H4 (cell line): Measurements from ENCODE around the gene TSC2. TPM values are rescaled to one million over a fixed set of nuclear protein-coding genes. Genes with fewer than 3 reads are reported as not detected.

ENCODE experiments used
- DNase-seq: peaks from one replicate; pipeline ENCODE4 v3.0.0-alpha.2; 2015; ENCODE audit warnings: low spot score
- total RNA-seq: library from RNA; depleted of rRNA; stranded (reverse); fragments of >200 nt; shearing (Covaris generic); gene quantifications from 2 replicates; pipeline ENCODE4 v1.2.3, GENCODE V29; 2014

Gene TSC2
- total RNA-seq, 1 experiment from 2014 or later, result 15.6 TPM

DNA sequence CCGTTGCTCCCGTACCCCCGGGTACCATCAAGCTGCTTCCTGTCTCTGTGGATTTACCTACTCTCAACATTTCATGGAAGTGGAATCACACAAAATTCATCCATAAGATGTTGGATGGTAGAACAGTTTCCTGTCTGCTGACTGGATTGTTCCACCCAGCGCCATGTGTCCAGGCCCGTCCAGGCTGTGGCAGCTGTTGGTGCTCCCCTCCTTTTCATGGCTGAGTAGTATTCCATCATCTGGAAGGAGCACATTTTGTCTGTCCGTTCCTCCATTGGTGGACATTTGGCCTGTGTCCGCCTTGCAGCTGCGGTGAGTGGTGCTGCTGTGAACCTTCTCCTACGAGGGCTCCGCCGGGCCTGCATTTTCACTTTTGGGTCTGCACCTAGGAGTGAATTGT lies 18.4 kb downstream of the TSC2 start:
- no peak for DNase-seq

DNA sequence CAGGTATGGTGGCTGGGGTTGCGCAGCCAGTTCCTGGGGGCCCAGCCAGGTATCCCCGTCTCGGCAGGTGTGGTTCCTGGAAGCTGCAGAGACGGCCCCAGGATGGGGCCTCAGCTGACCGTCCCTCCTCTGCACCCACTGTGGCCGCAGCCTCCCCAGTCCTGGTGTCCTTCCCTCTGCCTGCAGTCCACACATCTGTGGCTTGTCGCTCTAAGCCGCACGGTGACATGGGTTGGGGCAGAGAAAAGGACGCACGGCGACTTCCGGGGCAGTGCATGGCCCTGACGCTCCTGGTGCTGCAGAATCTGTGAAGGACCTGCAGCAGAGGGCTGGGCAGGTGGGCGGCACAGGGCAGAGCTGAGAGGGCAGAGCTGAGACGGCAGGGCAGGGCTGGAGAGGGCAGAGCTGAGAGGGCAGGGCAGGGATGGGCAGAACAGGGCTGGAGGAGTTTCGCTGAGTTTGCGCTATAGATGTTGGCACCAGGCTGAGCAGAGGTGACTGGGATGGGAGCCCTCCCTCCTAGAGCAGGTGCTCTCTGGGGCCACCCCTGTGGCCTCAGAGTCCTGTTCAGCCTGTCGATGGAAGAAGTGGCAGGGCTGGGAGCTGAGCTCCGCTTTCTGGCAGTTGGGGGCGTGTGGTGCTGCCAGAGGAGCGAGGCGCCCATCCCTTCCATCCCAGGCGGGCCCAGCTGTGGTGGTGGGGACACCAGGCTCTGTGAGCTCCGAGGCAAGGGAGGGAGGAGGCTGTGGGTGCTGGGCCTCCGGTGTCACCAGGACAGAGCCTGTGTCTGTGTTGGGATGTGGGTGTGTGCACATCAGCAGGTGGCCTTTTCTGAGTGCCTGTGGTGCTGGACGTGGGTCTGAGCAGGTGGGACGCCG lies 23.0 kb downstream of the TSC2 start:
- DNase-seq, result no peak

DNA sequence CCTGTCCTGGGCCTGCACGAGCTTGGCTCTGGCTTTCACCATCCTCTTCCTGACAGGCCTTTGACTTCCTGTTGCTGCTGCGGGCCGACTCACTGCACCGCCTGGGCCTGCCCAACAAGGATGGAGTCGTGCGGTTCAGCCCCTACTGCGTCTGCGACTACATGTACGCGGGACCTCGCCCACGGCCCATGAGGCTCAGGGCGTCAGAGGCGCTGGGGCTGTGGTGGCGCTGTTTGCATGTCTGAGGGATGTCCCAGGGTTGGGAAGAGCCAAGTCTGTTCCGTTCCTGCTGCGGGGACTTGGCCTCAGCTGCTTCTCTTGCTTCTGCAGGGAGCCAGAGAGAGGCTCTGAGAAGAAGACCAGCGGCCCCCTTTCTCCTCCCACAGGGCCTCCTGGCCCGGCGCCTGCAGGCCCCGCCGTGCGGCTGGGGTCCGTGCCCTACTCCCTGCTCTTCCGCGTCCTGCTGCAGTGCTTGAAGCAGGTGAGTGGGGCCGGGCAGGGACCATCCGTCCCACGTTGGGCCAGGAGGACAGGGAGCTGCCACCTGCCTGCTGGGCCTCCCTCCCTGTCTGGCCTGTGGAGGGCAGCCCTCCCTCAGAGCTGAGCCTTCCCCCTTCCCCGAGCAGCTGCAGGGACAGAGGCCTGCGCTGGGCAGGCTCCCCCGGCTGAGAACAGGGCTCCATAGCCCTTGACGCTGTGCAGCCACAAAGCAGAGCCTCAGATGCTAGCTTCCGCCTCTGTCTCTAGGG lies 23.8 kb downstream of the TSC2 start:
- DNase-seq, result no peak

DNA sequence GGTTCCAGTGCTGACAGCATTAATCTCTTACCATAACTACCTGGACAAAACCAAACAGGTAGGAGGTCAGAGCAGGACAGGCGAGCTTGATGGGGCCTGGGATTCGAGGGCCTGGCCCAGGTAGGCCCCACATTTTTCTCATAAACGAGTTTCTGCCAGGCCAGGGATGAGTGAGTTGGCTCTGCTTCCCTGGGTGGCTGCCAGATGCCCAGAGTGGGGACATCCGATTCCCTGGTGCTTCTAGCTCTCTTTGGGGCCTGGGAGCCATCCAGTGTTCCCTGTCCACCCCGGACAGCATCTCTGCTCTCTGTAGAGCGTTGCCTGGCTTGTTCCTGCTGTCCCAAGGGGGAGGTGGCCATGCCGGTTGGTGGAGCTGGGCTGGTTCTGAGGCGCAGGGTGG lies 25.1 kb downstream of the TSC2 start:
- DNase-seq, result no peak

DNA sequence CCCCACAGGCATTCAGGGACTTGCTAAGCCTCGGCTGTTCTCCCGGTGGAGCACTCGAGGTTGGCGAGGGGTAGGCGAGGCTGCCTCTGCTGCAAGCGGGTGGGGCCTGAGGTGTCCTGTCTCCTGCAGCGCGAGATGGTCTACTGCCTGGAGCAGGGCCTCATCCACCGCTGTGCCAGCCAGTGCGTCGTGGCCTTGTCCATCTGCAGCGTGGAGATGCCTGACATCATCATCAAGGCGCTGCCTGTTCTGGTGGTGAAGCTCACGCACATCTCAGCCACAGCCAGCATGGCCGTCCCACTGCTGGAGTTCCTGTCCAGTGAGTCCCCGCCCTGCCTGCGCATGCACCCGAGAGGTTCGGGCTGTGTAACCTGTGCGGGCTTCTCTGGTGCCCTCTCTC lies 26.3 kb downstream of the TSC2 start:
- DNase-seq, result no peak

DNA sequence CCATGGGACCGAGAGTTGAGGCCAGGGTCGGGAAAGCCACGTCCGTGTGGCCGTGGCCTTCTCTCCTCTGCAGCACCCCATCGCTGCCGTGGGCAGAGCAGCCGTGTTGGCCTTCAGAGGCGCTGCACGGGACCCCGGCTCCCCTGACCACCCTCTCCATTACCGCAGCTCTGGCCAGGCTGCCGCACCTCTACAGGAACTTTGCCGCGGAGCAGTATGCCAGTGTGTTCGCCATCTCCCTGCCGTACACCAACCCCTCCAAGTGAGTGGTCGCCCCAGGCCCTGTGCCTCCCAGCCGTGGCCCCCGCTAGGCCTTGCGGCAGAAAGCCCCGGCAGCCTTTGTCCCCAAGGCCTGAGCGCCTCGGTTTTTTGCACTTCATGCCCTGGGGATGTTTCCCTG lies 27.8 kb downstream of the TSC2 start:
- no peak for DNase-seq

DNA sequence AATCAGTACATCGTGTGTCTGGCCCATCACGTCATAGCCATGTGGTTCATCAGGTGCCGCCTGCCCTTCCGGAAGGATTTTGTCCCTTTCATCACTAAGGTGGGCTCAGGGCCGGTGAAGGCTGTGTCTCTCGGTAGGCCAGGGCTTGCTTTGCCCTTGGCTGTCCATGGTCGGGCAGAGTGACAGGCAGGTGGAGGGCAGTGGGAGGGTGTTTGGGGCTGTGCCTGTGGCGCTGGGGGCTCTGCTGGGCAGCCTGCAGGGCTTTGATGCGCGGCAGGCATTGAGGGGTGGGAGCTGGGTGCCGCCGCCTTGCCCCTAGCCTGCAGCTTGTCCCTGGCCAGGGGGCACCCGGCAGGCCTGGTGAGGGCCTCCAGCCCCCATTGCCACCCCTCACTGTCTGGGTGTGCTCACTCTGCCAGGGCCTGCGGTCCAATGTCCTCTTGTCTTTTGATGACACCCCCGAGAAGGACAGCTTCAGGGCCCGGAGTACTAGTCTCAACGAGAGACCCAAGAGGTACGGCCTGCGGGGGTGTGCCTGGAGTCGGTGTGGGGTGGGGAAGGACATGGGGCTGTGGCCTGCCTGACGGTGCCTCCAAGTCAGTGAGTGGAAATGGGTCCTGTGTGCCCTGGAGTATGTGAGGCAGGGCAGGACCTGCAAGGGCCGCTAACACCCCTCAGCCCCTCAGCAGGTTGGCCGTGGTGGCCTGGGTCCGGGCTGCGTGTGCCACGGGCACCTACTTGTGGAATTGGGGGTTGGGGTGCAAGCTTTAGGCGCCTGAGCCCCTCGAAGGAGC lies 28.5 kb downstream of the TSC2 start:
- no peak for DNase-seq

DNA sequence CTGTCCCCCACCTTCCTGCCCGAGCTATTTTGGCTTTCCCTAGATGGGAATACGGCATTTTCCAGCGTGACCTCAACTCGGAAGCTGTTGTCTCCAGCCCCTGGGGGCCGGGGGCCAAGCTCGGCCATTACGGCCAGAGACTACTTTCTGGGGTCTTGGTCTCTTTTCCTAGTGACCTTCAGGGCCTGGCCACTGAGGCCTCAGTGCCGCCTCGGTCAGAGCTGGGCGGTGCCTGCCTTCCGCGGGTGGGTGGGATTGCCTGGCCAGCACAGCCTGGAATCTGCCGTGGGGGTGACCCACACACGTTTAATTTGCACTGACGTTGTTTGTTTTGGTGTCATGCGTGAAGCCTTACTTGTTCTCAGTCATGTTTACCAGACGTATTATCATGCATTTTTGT lies 29.2 kb downstream of the TSC2 start:
- no peak for DNase-seq

DNA sequence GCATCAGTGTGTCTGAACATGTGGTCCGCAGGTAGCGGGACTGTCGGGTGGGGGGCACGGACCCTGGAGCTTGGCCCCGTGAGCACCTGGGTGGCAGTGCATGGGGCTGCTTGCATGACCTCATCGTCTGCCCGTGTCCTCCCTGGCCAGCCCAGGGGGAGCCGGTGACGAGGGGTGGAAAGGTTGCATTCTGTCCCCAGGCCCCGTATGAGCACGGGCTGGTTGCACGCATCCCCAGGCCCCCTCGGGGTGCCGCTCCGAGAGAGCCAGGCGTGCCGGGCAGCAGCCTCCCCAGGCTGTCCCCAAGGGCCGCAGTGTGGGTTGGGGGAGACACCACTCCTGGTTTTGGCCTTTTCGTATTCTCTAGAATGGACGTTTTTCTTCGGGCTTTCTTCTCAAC lies 29.9 kb downstream of the TSC2 start:
- no peak for DNase-seq

DNA sequence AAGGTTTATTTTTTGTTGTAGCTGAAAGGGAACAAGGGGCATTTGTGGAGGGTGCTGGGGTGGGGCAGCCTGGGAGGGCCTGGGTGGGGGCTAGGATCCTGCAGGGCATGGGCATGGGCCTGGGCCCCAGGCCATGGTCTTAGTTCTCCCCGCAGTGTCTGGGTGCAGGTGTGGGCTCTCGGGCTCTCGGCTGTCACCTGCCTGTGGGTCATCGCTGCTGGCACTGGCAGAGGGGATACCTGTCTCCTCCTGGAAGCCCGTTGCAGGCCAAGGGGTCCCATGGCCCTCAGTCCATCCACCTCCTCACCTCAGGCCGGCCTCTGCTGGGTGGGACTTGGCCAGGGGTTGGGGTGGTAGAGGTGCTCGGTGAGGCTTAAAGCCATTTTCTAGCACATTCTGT lies 30.3 kb downstream of the TSC2 start:
- DNase-seq, result no peak

DNA sequence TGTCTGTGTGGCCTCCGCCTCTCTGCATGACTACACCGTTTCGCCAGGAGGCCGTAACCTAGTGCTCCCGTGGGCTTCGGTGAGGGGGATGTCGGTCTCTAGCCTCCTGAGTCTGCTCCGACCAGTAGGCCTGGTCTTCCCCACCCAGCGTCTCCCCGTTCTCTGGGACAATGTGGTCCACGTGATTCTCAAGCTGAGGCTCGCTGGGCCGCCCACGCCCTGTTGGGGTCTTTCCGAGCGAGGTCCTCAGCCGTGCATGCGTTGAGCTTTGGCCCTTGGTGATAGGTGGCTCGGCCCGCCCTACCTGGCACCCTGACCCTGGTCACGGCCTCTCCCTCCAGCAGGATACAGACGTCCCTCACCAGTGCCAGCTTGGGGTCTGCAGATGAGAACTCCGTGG lies 30.9 kb downstream of the TSC2 start:
- no peak for DNase-seq

DNA sequence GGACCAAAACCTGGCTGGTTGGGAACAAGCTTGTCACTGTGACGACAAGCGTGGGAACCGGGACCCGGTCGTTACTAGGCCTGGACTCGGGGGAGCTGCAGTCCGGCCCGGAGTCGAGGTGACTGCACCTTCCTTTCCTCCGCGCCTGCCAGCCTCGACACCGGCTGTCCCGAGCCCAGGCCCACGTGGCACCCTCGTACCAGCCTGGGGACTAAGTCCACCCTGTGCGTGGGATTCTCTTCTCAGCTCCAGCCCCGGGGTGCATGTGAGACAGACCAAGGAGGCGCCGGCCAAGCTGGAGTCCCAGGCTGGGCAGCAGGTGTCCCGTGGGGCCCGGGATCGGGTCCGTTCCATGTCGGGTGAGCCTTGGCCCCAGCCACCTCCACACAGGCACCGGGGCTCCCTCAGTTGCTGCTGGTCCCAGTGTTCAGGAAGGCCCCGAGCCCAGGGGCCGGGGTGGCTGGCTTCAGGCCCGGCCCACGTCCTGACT lies 31.6 kb downstream of the TSC2 start:
- DNase-seq, result no peak

DNA sequence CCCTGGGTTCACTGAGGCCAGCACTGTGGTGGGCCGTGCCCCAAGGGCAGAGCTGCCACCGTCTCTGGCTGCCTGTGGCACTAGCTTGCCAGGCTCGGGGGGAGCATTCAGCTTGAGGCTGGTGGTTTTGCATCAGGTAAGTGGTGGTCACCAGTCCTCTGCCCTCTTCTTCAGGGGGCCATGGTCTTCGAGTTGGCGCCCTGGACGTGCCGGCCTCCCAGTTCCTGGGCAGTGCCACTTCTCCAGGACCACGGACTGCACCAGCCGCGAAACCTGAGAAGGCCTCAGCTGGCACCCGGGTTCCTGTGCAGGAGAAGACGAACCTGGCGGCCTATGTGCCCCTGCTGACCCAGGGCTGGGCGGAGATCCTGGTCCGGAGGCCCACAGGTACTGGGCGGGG lies 32.2 kb downstream of the TSC2 start:
- DNase-seq, result no peak

DNA sequence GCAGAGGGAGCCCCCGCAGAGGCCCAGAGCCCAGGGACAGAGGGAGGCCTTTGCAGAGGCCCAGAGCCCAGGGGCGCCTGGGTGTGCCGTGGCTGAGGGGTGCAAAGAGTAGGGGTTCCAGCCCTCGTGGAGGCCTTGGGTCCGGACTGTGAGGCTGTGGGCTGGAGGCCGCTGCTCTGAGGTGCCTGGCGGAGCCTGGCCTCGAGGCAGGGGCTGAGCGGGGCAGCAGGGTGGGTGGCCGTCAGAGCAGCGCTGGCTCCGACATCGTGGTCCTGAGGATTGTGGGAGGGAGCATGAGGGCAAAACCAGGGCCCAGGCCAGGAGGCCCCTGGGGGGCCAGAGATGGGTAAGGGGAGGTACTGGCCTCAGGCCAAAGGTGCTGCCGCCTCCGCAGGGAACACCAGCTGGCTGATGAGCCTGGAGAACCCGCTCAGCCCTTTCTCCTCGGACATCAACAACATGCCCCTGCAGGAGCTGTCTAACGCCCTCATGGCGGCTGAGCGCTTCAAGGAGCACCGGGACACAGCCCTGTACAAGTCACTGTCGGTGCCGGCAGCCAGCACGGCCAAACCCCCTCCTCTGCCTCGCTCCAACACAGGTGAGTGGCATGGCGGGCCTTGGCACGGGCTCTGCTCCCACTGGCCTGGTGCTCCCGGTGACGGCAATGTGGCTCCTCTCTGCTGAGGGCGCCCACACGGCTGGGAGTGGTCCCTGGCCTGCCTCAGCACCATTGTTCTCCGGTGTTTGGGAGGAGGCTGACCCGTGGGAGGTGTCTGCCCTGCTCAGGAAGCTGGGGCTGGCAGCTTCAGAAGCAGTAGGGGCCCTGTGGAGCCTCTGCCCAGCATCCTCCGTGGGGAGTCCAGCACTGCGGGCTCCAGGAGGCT lies 33.7 kb downstream of the TSC2 start:
- DNase-seq, result no peak

DNA sequence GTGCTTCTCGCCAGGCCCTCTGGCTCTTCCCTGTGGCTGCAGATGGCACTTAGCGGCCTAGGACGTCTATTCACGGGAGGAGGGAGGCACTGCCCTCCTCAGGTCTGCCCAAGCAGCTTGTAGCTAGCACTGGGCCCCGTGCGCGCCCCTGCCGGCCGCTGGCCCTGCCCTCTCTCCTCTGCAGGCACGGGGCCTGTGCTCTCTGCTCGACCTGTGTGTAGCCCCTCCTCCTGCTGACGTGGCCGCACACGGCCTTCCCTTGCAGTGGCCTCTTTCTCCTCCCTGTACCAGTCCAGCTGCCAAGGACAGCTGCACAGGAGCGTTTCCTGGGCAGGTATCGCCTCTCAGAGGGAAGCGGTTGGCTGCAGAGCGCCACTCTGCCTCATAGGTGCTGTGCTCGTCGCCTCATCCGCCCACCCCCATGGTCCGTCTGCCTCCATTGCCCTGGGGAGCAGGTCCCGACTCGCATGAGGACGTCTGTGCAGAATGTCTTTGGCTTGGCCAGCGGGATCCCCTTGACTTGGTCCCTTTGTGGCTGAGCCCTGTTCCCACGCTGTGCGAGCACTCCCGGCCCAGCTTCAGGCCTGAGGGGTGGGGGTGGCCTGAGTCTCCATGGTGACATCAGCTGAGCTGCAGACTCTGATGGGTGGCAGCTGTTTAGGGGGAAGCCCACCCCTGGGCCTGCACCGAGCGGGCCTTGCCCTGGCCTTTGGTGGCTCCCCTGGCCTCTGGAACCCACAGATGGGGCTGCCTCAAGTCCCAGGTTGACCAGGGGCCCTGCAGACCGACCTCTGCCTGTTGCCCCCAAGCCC lies 34.6 kb downstream of the TSC2 start:
- DNase-seq, result no peak

DNA sequence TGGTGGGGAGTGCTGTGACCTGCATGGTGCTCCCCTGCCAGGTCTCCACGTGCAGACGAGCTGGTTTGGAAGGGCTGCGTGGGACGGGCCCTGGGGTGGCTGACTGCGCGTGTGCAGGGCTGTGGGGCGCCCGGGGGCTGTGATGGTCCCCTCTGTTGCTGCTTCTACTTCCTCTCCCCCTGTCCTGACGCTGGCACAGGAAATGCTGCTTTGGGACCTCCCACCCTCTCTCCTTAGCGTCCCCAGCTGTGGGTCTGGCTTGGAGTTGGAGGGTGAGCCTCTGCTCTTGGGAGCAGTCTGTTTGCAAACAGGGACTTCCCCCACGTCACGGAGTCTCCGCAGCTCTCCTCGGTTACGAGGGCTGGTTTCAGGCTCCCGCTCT lies 35.2 kb downstream of the TSC2 start:
- no peak for DNase-seq

DNA sequence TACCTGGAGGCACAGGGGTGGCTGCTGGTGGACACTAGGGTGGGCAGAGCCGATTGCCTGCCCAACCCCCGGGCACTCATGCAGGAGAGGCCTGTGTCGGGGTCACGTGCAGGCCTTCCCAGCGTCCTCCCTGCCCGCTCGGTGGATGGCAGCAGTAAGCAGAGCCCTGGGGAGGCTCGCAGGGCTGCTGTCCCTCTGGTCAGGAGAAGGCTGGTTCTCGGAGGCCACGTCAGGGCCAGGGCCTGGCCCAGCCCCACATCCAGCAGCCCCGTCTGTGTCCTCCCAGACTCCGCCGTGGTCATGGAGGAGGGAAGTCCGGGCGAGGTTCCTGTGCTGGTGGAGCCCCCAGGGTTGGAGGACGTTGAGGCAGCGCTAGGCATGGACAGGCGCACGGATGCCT lies 35.6 kb downstream of the TSC2 start:
- DNase-seq, result no peak

DNA sequence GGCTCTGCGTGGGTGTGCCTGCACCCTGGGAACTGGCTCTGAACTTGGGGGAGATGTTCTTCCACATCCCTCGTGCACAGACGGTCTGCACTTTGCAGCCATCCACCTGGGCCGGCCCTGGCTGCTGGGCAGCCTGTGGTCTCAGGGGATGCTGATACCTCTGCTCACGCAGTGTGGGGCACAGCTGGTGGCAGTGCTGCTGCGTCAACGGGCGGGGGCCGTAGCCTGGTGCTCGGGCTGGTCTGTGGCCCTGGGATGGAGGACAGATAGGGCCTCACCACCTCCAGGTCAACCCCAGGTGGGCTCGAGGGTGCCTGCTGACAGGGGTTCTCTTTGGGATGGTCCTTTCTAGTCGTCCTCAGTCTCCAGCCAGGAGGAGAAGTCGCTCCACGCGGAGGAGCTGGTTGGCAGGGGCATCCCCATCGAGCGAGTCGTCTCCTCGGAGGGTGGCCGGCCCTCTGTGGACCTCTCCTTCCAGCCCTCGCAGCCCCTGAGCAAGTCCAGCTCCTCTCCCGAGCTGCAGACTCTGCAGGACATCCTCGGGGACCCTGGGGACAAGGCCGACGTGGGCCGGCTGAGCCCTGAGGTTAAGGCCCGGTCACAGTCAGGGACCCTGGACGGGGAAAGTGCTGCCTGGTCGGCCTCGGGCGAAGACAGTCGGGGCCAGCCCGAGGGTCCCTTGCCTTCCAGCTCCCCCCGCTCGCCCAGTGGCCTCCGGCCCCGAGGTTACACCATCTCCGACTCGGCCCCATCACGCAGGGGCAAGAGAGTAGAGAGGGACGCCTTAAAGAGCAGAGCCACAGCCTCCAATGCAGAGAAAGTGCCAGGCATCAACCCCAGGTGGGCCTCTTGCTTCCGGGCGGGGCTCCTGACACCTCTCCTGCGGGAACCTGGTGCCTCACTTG lies 36.3 kb downstream of the TSC2 start:
- no peak for DNase-seq

DNA sequence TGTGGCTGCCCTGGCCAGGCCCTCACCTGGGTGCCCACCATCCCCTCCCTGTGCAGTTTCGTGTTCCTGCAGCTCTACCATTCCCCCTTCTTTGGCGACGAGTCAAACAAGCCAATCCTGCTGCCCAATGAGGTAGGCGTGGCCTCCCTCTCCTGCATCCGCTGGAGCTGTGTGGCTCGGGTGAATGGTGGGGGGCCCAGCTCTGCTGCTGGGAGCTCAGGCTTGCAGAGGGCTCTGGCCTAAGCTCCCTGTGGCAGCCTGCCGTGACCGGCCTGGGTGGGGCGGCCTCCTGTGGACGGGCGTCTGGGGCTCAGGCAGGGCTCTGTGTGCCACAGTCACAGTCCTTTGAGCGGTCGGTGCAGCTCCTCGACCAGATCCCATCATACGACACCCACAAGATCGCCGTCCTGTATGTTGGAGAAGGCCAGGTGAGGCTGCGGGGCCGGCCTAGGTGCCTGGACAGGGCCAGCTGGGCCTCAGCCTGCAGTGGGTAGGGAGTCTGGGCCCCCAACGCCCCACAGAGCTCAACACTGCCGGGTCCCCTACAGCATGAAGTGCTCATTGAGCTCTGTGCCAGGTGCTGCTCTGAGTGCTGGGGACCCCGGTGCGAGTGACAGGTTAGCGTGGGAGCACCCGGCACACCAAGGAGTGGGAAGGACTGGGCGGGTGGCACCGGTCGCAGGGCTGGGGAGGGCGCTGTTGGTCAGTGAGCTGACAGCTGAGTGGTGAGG lies 37.3 kb downstream of the TSC2 start:
- DNase-seq, result no peak
